DND-41 (cell line): ENCODE measurements around the gene AARSD1.
"Not testable (repeated sequence)": the region's sequence is repeated elsewhere in the genome, so short reads cannot be mapped to it uniquely, and the experiment has no call there.

Experiments
- CTCF ChIP-seq: IDR thresholded peaks from 2 replicates; pipeline ENCODE4 v1.5.1; 2012; ENCODE audit warnings: borderline replicate concordance, low read length, moderate library complexity, mild to moderate bottlenecking; ENCODE audit not compliant: poor library complexity, severe bottlenecking; ENCODE audit errors: extremely low read depth
- EZH2 ChIP-seq: IDR thresholded peaks from 3 replicates; pipeline ENCODE4 v1.6.1; 2012; ENCODE audit warnings: borderline replicate concordance, low read depth, mild to moderate bottlenecking, moderate library complexity, low read length, inconsistent platforms; ENCODE audit not compliant: severe bottlenecking

GRCh38 chr17:43000894-43001293 is 36.6 kb upstream of the AARSD1 start:
- not testable (repeated sequence) for TF ChIP-seq EZH2, CTCF
